GM19324 (cell line): Measurements from ENCODE around the gene CCDC102A.
"Not testable (repeated sequence)": the region's sequence is repeated elsewhere in the genome, so short reads cannot be mapped to it uniquely, and the experiment has no call there.

Experiments used
- ATAC-seq: cut with Tn5 transposase; IDR thresholded peaks from one replicate; pipeline ENCODE4 v1.9.1; 2021; ENCODE audit warnings: mild to moderate bottlenecking, moderate library complexity; ENCODE audit not compliant: unreplicated experiment, low FRiP score

CCDC102A gene

DNA sequence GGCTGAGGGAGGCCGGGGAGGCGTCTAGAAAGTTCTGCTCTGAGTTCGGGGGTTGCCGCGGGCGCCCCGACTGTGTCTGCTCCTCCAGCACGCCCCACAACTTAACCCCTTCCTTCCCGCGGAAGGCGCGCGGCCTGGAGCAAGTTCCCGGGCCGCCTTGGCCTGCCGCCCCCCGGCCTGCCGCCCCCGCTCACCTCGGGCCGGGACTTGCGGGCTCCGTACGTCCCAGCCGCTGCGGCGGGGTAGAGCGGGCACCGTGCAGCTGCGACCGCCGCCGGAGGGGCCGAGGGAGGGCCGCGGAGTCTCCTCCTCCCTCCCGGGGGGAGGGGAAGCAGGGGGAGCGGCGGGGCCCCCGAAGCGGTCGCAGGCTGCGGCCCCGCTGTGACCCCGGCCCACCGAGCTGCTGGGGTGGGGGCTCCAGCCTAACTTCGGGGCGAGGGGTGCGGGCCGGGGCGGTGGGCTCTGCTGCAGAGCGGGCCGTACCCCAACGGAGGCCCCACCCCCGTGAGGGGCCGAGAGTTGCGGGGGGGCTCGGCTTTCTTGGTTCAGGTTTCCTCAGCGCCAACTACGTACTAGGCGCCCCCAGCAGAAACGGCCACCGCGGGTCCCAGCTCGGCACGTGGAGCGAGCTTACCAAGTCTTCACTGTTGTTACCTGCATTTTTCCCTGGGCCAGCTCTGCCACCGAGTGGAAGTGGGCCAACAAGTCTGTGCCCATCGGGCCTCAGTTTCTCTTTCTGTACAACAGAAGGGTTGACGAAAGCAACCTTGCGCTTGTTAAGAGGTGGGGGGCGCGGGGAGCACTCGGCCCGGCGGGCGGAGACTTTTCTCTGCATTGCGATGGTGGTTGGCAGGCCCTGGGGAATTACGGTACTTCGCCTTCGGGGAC, at the start of gene CCDC102A:
Gene CCDC102A, minus strand, starts transcription at position 266 of the 888 bp plus-strand sequence. CDS start 7,394 bp downstream, outside the sequence.
- peak; percentile 29 for ATAC-seq

DNA sequence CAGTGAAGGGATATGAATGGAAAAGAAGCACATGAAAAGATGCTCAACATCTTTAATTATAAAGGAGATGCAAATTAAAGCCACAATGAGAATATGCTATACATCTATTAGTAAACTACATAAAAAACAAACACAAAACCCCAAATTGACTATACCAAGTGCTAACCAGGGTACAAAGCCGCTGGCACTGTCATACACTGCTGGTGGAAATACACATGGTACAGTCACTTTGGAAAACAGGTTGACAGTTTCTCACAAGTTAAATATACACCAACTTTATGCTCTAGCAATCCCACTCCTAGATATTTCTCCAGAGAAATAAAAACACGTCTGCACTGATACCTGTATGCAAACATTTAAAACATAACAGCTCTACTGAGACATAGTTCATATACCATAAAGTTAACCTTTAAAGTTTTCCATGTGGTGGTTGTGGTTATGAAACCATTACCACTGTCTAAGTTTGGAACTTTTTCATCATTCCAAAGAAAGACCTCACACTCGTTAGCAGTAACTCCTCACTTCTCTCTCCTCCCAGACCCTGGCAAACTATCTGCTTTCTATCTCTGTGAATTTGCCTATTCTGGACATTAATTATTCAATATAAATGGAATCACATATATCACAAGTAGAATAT, 48.8 kb upstream of the CCDC102A start:
- ATAC-seq = no peak

DNA sequence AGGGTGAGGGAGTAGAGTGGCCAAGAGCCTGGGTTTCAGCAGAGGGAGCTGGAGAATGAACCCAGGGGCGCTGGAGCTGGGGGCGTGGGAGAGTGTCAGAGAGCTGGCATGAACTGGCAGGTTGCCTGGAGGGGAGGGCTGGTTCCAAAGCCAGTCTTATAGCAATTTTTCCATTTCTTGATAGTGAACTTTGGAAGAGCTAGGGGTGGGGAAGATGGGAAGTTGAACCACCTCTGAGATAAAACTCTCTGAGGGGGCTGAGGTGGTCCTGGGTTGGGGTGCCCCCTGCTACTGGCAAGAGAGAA, 42.9 kb upstream of the CCDC102A start:
- no peak for ATAC-seq

- ATAC-seq = no peak
Observed at GRCh38 chr16:57578521-57579360, 42.4 kb upstream of the CCDC102A start.

DNA sequence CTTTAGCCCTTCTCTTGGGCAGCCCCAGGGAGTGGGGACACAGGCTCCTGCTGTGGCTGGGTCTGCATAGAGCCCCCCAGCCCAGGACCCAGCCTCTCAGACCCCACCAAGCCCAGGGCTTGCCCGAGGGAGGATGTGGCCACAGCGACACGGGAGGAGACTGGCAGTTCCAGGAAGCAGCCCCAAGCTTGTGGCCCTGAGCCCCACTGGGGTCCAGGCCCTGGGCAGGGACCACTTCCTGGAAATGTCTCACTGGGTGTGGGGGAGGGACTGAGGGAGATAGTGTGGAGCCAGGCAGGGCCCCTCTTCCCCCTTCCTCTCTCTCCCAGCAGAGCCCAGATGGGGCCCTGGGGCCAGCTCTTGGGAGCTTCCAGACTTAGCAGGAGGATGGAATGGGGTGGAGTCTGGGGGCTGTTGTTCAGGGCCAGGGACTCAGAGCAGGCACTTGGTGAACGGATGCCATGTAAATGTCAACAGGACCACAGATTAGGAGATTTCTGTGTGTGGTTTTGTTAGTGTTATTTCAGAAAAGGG, 41.4 kb upstream of the CCDC102A start:
- no peak for ATAC-seq

GRCh38 chr16:57577214-57577613, 40.8 kb upstream of the CCDC102A start:
- no peak for ATAC-seq

DNA sequence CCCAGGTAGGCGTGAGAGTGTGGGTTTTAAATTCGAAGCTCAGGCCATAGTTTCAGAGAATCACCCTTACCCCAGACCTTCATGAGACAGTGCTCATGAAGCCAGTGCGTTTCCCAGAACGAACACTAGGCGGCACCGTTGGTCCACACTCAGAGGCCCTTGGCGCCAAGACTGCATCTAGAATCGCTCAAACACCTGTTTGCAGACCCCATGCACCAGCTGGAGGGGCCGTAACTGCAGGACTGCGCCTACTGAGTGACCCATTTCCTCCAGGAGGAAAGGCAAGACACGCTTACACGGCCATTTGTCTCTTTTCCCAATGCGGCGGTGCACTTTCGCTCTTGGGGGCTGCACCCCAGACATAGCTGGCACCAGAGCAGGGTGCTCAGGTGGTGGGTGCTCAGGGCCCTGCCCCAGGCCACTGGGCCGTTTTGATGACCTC, 40.1 kb upstream of the CCDC102A start:
- peak; percentile 39 for ATAC-seq

DNA sequence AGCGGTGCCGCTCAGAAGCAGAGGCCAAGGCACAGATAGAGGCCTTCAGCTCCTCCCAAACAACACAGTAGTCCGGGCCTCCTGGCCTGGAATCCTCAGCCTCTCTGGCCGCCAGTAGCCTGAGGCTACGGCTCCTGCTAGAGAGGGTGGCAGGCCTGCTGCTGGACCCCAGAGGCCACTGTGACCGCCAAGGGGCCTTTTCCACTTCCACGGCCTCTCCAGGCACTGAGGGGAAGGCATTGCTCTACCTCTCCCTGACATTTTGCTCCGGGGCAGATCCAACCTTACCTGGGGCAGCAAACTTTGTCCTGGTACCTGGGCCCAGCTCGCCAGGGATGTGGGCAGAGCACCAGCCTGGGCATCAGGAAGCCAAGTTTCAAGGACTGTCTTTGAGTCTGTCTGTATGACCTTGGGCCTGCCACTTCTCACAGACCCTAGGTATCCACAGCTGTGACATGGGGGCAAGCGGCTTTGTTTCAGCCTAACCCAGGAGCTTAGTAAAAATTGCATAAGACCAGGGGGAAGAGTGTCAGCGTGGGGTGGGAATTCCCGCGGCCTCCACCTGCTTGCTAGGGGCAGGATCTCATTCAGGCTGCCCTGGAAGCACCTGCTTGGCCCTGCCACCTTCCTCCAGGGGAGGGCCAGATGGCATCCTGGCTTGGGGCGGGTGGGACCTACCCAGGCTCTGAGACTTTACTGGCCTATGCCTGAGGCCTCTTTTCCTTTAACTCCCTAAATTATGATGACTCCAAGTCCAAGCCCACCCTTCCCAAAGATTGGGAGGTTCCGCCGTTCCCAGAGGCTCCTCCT, 39.3 kb upstream of the CCDC102A start:
- no peak for ATAC-seq

DNA sequence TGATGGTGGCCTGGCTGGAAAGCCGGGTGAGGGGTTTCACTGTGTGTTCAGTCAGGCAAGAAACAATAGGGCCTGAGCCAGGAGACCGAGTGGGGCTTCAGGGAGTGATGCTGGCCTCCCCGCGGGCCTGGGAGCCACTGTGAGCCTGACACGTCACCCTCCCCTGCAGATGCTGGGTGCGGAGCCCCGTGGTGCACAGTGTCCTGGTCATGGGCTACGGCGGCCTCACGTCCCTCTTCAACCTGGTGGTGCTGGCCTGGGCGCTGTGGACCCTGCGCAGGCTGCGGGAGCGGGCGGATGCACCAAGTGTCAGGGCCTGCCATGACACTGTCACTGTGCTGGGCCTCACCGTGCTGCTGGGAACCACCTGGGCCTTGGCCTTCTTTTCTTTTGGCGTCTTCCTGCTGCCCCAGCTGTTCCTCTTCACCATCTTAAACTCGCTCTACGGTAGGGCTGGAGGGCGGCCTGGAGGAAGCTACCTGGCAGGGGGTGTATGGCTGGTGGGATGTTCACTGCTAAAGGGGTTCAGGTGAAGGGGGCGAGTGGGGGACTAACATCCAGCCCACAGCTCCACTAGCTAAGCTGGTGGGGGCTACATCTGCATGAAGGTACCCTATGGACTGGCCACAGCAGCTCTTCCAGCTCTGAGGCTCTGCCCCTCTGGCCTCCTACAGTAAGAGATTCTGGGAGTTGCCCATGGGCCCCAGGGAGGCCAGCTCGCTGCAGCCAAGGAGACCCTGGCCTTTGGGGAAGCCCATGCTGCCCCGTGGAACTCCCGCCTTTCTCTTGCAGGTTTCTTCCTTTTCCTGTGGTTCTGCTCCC, 38.5 kb upstream of the CCDC102A start:
- no peak for ATAC-seq

DNA sequence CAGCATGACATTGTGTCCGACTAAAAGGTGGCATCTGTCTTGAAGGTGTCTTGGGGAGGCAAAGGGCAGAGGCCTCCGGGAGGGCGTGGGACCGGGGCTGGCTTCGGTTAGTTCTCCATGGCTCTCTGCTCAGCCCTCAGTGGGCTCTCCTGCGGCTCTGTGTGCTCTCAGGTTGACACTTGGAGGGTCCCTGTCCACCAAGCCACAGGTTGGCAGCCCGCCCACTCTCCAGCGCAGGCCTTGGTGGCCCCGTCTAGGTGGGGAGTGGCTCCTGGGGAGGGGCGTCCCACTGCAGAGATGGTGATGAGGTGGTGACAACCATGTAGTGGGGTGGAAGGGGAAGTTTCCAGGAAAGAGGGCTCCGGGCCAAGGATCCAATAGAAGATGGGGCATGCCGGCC, 37.7 kb upstream of the CCDC102A start:
- ATAC-seq = no peak

DNA sequence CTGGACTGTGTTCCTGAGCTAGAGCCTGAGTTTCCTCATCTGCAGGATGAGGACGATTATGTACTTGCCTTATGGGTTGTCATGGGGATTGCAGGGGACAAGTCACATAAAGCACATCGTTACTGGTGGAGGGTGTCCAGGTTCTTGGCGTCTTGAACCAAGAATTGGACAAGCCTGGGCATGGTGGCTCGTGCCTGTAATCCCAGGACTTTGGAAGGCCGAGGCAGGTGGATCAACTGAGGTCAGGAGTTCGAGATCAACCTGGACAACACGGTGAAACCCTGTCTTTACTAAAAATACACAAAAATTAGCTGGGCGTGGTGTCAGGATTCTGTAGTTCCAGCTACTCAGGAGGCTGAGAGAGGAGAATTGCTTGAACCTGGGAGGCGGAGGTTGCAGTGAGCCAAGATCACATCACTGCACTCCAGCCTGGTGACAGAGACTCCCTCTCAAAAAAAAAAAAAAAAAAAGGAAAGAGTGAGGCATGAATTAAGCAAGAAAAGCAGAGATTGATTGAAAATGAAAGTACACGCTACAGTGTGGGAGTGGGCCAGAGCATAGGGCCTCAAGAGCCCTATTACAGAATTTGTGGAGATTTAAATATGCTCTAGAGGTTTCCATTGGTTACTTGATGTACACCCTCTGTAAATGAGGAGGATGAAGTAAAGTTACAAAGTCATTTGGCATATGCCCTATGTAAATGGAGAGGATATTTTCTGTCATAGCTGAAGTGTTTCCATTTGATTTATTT, 36.8 kb upstream of the CCDC102A start:
- no peak for ATAC-seq

- ATAC-seq = no peak
Observed at GRCh38 chr16:57571098-57571497, 34.7 kb upstream of the CCDC102A start.

- ATAC-seq = no peak
Observed at GRCh38 chr16:57570301-57571070, 34.1 kb upstream of the CCDC102A start.

- no peak for ATAC-seq
Observed at GRCh38 chr16:57569306-57569946, 33.1 kb upstream of the CCDC102A start.

DNA sequence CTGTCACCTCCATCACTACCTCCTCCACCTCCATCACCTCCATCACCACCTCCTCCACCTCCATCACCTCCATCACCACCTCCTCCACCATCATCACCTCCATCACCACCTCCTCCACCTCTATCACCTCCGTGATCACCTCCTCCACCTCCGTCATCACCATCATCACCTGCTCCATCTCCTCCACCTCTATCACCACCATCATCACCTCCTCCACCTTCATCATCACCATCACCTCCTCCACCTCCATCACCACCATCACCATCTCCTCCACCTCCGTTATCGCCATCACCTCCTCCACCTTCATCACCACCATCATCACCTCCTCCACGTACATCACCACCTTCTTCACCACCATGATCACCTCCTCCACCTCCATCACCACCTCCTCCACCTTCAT, 32.4 kb upstream of the CCDC102A start:
- not testable (repeated sequence) for ATAC-seq

- no peak for ATAC-seq
Observed at GRCh38 chr16:57568173-57568678, 31.9 kb upstream of the CCDC102A start.

GRCh38 chr16:57567691-57568090, 31.3 kb upstream of the CCDC102A start:
- ATAC-seq = no peak
